ENCODE results near the gene TMEM86A. TPM values are rescaled to one million over a fixed set of nuclear protein-coding genes. Genes with fewer than 3 reads are reported as not detected.

The TMEM86A gene
- polyA plus RNA-seq, 3 donors = 8.1 to 9.1 (median 8.9) TPM

GRCh38 chr11:18752502-18752901 is 53.9 kb downstream of the TMEM86A start:
- no peak for DNase-seq (ENCODE audit: low read depth in 3 of 3, low spot score in 2 of 3)

GRCh38 chr11:18754308-18754707 is 55.7 kb downstream of the TMEM86A start:
- no peak for DNase-seq (ENCODE audit: low read depth in 3 of 3, low spot score in 2 of 3)

Other genes starting within 250 kb of the TMEM86A start
- 1 to 10 TPM in 1 of 3 donors, under 1 TPM in 2; 0.44 to 1.2 (median 0.65) TPM for gene LDHAL6A, start 242.9 kb upstream of the TMEM86A start, polyA plus RNA-seq (ENCODE audit: insufficient read length in 3 of 3)
- 100 to 1,000 TPM; 183 to 199 (median 192) TPM for gene TSG101, start 171.8 kb upstream of the TMEM86A start, polyA plus RNA-seq (ENCODE audit: insufficient read length in 3 of 3)
- gene UEVLD, start 110.0 kb upstream of the TMEM86A start, polyA plus RNA-seq (ENCODE audit: insufficient read length in 3 of 3) = 10 to 100 TPM; 19.3 to 22.0 (median 21.2) TPM
- 1 to 10 TPM; 4.5 to 7.5 (median 5.9) TPM for gene MISFA, start 99.0 kb upstream of the TMEM86A start, polyA plus RNA-seq (ENCODE audit: insufficient read length in 3 of 3)
- gene SPTY2D1, start 64.4 kb upstream of the TMEM86A start, polyA plus RNA-seq (ENCODE audit: insufficient read length in 3 of 3) = 10 to 100 TPM; 28.9 to 30.0 (median 29.0) TPM
- gene IGSF22, start 27.4 kb downstream of the TMEM86A start, polyA plus RNA-seq (ENCODE audit: insufficient read length in 3 of 3) = 1 to 10 TPM; 1.3 to 1.7 (median 1.4) TPM
- under 1 TPM; 0.32 to 0.72 (median 0.46) TPM for gene PTPN5, start 93.0 kb downstream of the TMEM86A start, polyA plus RNA-seq (ENCODE audit: insufficient read length in 3 of 3)
- not detected for gene MRGPRX1, start 240.6 kb downstream of the TMEM86A start, polyA plus RNA-seq (ENCODE audit: insufficient read length in 3 of 3)

All from right renal cortex interstitium (tissue), 3 donors.